Measurements from ENCODE around the gene COPS3.

The COPS3 gene

DNA sequence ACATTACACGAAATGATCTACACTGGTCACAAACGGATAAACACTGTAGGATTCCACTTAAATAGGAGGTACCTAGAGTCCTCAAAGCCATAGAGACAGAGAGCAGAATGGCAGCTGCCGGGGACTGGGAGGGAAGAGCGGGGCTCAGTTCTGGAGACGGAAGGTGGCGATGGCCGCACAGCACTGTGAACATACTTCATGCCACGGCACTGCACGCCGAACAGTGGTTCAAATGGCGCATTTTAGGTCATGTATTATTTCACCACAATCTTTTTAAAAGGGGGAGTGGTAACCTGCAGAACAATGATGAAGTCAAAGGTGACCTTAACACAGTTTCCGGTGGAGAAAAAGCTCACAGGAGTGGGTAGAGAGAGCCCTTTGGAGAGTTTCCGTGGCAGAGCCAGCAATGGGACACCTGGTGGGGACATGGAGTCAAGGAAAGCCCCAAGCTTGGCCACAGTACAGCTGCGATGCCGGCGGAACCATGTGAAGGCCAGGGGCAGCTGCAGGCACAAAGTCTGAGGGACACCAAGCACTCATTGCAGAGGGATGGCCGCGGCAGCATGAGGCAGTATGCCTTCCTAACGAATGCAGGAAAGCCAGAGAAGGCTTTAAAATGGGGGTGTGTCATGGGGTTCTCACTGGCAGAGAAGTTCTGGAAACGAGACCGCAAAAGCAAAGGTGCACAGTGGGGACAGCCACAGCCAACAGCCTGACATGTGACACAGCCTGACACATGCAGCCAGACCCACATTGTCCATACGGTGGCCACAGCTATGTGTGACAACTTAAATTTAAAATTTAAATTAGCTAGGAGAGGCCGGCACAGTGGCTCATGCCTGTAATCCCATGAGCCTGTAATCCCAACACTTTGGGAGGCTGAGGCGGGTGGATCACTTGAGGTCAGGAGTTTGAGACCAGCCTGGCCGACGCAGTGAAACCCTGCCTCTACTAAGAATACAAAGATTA lies 51.3 kb downstream of the COPS3 start:
- TF ChIP-seq, protein P1, sequence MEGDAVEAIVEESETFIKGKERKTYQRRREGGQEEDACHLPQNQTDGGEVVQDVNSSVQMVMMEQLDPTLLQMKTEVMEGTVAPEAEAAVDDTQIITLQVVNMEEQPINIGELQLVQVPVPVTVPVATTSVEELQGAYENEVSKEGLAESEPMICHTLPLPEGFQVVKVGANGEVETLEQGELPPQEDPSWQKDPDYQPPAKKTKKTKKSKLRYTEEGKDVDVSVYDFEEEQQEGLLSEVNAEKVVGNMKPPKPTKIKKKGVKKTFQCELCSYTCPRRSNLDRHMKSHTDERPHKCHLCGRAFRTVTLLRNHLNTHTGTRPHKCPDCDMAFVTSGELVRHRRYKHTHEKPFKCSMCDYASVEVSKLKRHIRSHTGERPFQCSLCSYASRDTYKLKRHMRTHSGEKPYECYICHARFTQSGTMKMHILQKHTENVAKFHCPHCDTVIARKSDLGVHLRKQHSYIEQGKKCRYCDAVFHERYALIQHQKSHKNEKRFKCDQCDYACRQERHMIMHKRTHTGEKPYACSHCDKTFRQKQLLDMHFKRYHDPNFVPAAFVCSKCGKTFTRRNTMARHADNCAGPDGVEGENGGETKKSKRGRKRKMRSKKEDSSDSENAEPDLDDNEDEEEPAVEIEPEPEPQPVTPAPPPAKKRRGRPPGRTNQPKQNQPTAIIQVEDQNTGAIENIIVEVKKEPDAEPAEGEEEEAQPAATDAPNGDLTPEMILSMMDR (IDR thresholded peaks at IDR 0.05; ENCODE audit: extremely low read depth, insufficient read depth, missing control alignments) = no peak
- no peak for DNase-seq (ENCODE audit: low spot score)
- in situ Hi-C loops (cut with MboI; ENCODE audit: low pct_unique_long_range_greater_than_20kb, low sequenced_read_pairs, unreplicated experiment) = no loop called here

DNA sequence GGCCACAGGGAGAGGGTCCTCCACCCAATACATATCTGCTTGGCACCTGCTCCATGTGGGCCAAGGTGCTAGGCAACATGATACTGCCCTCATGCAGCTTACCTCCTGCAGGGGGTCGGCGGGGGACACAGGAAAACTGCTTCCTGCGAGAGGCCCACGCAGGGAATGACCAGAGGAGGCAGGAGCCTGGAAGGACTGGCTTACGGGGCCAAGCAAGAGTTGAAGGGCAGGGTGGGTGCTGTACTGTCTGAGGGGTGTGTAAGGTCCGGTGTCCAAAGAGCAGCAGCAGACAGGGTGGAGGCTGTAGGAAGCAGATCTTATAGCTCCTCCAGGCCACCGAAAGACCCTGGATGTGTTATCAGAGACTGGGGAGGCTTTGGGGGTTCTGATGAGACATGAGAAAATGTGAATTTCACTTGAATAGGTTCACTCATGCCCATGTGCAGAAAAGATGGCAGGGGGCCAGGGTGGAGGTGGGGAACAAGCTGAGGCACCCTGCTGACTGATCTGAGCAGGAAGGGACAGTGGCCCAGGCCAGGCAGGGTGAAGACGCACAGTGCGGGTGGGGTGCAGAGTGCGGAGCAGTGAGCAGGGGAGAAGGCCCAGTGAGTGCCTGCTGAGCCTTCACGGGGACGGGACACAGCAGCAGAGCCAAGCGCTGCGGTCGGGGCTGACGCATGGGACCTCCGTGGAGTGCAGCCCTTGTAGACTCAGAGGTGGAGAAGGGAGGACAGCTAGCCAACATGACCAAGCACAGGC lies 52.3 kb downstream of the COPS3 start:
- in situ Hi-C loops (cut with MboI; ENCODE audit: low pct_unique_long_range_greater_than_20kb, low sequenced_read_pairs, unreplicated experiment) = no loop called here
- TF ChIP-seq, protein P1 (IDR thresholded peaks at IDR 0.05; ENCODE audit: extremely low read depth, insufficient read depth, missing control alignments) = no peak
- DNase-seq (ENCODE audit: low spot score) = no peak

DNA sequence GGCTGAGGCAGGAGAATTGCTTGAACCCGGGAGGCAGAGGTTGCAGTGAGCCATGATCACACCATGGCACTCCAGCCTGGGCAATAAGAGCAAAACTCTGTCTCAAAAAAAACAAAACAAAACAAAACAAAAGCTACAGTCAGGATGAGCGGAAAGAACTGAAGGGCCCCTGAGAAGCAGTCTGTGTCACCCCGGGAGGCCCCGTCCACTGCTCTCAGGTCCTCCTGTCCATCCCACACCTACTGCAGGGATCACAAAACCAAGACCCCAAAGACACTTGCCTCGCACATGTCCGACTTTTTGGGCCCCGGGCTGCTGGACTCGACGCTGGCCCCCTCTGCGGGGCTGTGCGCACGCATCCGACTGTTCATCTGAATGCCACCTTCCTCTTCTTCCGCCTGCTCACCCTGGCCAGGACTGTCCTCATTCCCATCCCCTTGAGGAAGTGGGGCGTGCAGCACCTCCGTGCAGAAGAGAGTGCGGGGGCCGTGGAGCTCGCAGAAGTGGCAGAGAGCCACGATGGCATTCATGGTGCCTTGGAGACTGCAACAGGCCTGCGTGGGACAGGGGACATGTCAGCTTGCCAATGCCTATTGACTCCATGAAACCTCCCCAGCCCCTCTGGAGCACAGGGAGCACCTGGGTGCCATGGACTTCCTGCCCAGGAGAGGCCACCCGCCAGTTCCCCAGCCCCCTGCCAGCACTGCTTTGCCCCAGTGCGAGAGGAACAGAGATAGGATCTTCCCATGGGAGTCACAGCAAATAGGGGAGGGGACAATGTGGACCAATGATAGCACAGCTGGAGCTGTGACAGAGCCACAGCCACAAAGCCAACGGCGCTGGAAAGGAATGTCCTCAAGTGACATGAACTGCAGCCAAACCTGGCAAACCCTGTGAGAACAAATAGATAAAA lies 53.2 kb downstream of the COPS3 start:
- in situ Hi-C loops (cut with MboI; ENCODE audit: low pct_unique_long_range_greater_than_20kb, low sequenced_read_pairs, unreplicated experiment) = no loop called here
- TF ChIP-seq, protein P1 (IDR thresholded peaks at IDR 0.05; ENCODE audit: extremely low read depth, insufficient read depth, missing control alignments) = no peak
- DNase-seq (ENCODE audit: low spot score) = no peak

DNA sequence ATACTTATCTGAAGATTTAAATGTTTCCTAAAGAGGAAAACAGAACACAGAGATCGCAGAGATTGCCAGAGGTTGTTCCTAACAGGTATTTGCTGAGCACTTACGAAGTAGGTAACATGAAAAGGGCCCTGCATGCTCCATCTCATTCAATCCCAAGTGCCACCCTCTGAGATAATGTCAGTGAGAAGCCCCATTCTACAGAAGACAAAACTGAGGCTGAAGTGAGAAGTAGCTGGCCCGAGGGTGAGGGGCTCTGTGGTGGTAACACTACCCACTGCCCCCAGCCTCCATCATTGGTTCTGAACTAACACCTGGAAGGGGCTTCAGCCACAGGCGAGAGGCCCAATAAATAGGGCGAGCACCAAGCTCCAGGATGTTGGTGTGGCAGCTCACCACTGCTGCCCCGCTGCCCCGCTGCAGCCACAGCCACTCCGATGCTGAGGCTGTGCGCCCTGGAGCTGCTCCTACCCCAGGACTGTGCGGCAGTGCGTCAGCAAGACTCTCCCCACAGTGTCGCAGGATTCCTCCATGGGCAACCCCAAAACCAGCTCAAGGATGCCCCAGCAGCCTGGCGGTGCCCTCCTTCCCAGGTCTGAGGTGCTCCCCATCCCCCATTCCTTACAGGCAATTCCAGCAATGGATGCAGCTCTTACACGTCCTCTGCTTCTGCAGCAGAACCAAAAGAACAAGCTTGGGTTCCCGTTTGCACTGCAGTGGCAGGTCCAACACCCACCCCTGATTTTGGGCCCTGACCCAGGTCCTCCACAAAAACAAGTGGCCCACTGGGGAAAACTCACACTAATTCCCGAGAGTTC lies 54.4 kb downstream of the COPS3 start:
- TF ChIP-seq, protein P1 (IDR thresholded peaks at IDR 0.05; ENCODE audit: extremely low read depth, insufficient read depth, missing control alignments) = no peak
- no peak for DNase-seq (ENCODE audit: low spot score)
- in situ Hi-C loops (cut with MboI; ENCODE audit: low pct_unique_long_range_greater_than_20kb, low sequenced_read_pairs, unreplicated experiment) = no loop called here

DNA sequence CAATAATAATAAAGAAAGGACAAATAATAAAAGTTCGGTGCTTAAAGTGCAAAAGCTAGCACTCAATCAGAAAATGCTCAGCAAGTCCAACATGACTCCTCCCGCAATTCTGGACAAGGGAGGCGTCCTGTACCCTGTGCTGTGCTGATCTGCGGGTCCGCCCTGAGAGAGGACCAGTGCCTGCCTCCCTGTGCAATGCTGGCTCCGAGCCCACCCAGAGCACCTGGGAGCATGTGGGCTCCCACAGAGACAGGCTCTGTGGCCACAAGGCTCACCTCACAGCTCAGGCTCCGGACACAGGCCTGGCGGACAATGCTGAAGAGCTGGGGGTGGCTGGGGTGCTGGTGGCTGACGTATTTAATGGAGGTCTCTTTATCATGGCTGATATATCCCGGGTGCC lies 55.1 kb downstream of the COPS3 start:
- in situ Hi-C loops (cut with MboI; ENCODE audit: low pct_unique_long_range_greater_than_20kb, low sequenced_read_pairs, unreplicated experiment) = no loop called here
- no peak for DNase-seq (ENCODE audit: low spot score)
- TF ChIP-seq, protein P1 (IDR thresholded peaks at IDR 0.05; ENCODE audit: extremely low read depth, insufficient read depth, missing control alignments) = no peak
